ENCODE measurements around the gene EYA3.

DNA sequence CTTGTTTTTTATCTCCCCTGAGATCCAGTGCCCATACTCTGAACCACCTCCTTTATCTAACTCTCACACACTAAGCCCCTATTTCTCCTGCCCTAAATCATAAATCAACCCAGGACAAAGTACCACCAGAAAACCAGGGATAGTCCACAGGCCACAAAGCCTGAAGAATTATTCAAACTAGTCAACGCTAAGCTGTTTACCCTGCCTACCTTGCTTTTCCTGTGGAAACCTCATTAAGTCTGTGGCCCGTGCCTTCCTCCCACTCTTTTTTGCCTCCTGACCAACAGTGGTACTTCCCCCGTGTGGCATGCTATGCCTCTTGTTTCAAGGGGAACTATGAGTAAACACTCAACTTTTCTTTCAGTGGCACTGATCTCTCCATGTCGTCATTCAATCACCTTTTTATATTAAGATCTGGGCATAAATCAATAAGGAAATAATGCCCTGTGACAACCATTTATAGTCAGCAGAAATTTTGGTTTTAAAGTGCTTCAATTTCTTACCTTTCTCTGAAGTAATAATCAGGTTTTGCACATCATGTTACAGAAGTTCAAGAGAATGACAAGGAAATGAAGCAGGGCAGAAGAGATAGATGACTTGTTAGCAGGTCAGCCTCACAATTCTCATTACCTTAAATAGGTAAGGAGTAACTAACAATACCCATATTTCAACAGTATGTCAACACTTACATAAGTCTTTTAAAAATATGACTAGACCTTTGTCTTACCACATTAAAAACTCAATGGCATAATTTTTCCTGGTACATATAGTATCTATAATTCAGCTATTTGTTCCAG is 32.1 kb downstream of the EYA3 start:
- no peak for TF ChIP-seq EP300 (IDR thresholded peaks at IDR 0.05)
- TF ChIP-seq, protein P1, sequence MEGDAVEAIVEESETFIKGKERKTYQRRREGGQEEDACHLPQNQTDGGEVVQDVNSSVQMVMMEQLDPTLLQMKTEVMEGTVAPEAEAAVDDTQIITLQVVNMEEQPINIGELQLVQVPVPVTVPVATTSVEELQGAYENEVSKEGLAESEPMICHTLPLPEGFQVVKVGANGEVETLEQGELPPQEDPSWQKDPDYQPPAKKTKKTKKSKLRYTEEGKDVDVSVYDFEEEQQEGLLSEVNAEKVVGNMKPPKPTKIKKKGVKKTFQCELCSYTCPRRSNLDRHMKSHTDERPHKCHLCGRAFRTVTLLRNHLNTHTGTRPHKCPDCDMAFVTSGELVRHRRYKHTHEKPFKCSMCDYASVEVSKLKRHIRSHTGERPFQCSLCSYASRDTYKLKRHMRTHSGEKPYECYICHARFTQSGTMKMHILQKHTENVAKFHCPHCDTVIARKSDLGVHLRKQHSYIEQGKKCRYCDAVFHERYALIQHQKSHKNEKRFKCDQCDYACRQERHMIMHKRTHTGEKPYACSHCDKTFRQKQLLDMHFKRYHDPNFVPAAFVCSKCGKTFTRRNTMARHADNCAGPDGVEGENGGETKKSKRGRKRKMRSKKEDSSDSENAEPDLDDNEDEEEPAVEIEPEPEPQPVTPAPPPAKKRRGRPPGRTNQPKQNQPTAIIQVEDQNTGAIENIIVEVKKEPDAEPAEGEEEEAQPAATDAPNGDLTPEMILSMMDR (IDR thresholded peaks at IDR 0.05) = no peak
- no peak for TF ChIP-seq POLR2A (IDR thresholded peaks at IDR 0.05)
- TF ChIP-seq POLR2AphosphoS5 (IDR thresholded peaks at IDR 0.05) = no peak

Data from gastroesophageal sphincter (tissue), 3 donors.